Aorta (tissue), 5 donors: ENCODE measurements around the gene BPIFB3. TPM values are rescaled to one million over a fixed set of nuclear protein-coding genes. Genes with fewer than 3 reads are reported as not detected.
"Not testable (repeated sequence)": the region's sequence is repeated elsewhere in the genome, so short reads cannot be mapped to it uniquely, and the experiment has no call there.

Experiments
- ATAC-seq: fragments of 200-7000 bp; cut with Tn5 transposase; one replicate; pipeline ENCODE4 v1.9.1; 2022; ENCODE audit warnings: moderate library complexity; ENCODE audit not compliant: low FRiP score
- DNase-seq, 2 donors: peaks; one replicate each; pipeline ENCODE4 v3.0.0-alpha.2; 2020
- H3K27ac ChIP-seq, 2 donors: one replicate each; pipeline ENCODE4 v1.5.1; 2013; ENCODE audit warnings: low read length in 2 of 2, mild to moderate bottlenecking in 2 of 2, moderate library complexity in 2 of 2, control low read depth in 1 of 2, inconsistent platforms in 1 of 2, low read depth in 1 of 2
- H3K27me3 ChIP-seq, 2 donors: one replicate each; pipeline ENCODE4 v1.6.1; 2013; ENCODE audit warnings: control low read depth in 1 of 2, low read length in 1 of 2, mild to moderate bottlenecking in 1 of 2, moderate library complexity in 1 of 2; ENCODE audit not compliant: insufficient read depth in 2 of 2, control insufficient read depth in 1 of 2
- H3K36me3 ChIP-seq, 2 donors: one replicate each; pipeline ENCODE4 v1.6.1; 2013; ENCODE audit warnings: control low read depth in 1 of 2, low read length in 1 of 2, mild to moderate bottlenecking in 1 of 2; ENCODE audit not compliant: insufficient read depth in 2 of 2, control insufficient read depth in 1 of 2
- H3K4me1 ChIP-seq, 2 donors: one replicate each; pipeline ENCODE4 v1.6.1; 2013; ENCODE audit warnings: low read length in 2 of 2, control low read depth in 1 of 2, mild to moderate bottlenecking in 1 of 2, moderate library complexity in 1 of 2; ENCODE audit not compliant: insufficient read depth in 2 of 2, control insufficient read depth in 1 of 2
- H3K4me3 ChIP-seq, 2 donors: one replicate each; pipeline ENCODE4 v1.5.1; 2013; ENCODE audit warnings: low read length in 2 of 2, control low read depth in 1 of 2, mild to moderate bottlenecking in 1 of 2
- H3K9me3 ChIP-seq: one replicate; pipeline ENCODE4 v1.6.1; 2013; ENCODE audit warnings: mild to moderate bottlenecking, low read length; ENCODE audit not compliant: control insufficient read depth
- WGBS, 2 donors: extraction: QIAGEN DNeasy Blood & Tissue Kit; methylation state at CpG; one replicate each; pipeline ENCODE4 v1.1.7; 2013; 5-methylcytosine and 5-hydroxymethylcytosine counted together
- intact Hi-C, 2 donors: fragments of 100-400 bp; cut with DNase I; formaldehyde crosslinking; loops; one replicate each; pipeline versions ENCODE4 v1.14.2 to v1.15.0; 2022
- polyA plus RNA-seq, 2 donors: library from polyadenylated mRNA; stranded (reverse); fragments of 200-250 nt; gene quantifications; one replicate each; pipeline ENCODE4 v1.2.3, GENCODE V29; 2013
- total RNA-seq, 2 donors: library from RNA; stranded (reverse); fragmentation: NEBNext Ultra II Directional; extraction: Animal tissue kit (Norgen Biotek cat#: 25700); gene quantifications; one replicate each; pipeline ENCODE4 v1.2.1, GENCODE V29; 2021
- donor health status: healthy with polysubstance abuse.
- donor health status: Bipolar disorder and iron deficiency.
- donor health status: DM: no; HTN: no; CAD: no.
- donor health status: DM: no; HTN: no; CAD: no.
- donor health status: DM: yes; HTN: yes; CAD: no.

Gene BPIFB3
- total and polyA plus RNA-seq, 4 donors = not detected

DNA sequence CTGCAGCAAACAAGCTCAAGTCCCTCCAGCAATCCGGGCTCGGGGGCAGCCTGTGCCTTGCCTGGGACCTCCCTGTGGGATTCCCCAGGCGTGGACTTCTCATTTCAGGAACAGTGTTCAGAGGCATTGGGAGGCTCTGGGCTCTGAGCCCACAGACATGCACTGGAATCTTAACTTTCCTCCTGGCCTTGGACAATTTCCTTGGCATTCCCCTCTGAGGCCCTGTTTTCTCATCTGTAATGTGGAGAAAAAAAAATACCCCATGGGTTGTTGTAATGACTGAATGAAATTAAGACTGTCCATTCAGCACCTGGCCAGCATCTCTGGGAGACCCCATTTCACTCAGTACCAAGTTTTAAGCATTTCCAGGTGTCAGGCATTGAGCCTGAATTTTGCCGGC lies 43.3 kb downstream of the BPIFB3 start:
- H3K27me3 ChIP-seq = no peaks in the 10 kb centered on the region
- ATAC-seq (no peak), DNase-seq (no peak)
- intact Hi-C loops = no loop called here
- H3K4me1 ChIP-seq = no peaks in the 10 kb centered on the region
- no peak overlapping the region for H3K4me3 ChIP-seq
- 24 to 26% methylated on average over 4 of the region's 4 CpGs for WGBS, 2 donors
- H3K9me3 ChIP-seq = no peaks in the 10 kb centered on the region
- H3K36me3 ChIP-seq = no peaks in the 10 kb centered on the region
- H3K27ac ChIP-seq = no peak overlapping the region

DNA sequence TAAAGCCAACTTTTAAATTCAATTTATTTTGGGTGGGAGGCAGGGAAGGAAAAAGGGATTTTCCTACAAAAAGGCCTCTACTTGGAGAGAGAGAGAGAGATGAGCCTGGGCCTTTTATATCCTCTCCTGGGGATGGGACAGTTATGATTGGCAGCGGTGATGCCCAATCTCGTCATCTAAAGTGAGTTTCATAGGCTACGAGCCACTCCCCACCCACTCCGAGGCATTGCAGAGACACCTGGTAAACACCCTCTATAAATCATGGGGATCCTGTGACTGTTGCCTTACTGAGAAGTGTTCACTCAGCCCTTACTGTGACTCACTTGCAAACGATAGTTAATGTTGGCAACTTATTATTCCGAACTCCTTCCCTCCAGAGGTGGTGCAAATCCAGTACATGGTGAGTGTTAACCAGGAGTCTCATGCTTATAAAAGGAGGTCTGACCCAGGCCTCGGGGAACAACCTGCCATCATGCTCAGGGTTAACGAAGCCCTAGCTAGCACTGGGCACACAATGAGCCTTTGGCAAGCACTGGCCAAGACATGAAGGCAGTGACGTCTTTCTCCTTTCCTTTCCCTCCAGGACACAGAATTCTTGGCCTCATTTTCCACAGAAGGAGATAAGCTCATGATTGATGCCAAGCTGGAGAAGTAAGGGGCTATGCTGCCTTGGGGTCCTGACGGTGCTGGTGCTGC lies 46.3 kb downstream of the BPIFB3 start:
- H3K4me1 ChIP-seq = no peaks in the 10 kb centered on the region
- WGBS, 2 donors = 43 to 50% methylated on average over 10 of the region's 10 CpGs
- H3K27me3 ChIP-seq = no peaks in the 10 kb centered on the region
- no peak for DNase-seq
- no peaks in the 10 kb centered on the region for H3K9me3 ChIP-seq
- no peak for ATAC-seq
- no peak overlapping the region for H3K27ac ChIP-seq
- no peak overlapping the region for H3K4me3 ChIP-seq
- no peaks in the 10 kb centered on the region for H3K36me3 ChIP-seq
- intact Hi-C loops = no loop called here

DNA sequence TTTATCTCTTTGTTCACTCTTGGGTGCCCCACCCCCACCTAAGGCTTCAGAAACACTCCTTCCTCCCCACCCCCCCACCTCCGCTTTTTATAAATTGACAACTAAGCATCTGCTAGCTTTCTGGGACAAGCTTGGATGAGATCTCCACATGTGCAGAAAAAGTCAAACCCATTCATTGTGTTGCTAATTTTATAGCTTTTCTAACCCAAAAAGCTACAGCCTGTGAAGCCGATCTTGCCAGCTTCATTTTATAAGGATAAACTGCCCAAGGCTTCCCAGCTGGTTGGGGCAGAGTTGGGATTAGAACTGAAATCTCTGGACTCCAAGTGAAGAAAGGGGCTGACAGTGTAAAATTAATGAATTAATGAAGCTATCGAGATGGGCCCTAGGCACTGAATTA lies 49.9 kb downstream of the BPIFB3 start:
- 60 to 67% methylated on average over 3 of the region's 3 CpGs for WGBS, 2 donors

DNA sequence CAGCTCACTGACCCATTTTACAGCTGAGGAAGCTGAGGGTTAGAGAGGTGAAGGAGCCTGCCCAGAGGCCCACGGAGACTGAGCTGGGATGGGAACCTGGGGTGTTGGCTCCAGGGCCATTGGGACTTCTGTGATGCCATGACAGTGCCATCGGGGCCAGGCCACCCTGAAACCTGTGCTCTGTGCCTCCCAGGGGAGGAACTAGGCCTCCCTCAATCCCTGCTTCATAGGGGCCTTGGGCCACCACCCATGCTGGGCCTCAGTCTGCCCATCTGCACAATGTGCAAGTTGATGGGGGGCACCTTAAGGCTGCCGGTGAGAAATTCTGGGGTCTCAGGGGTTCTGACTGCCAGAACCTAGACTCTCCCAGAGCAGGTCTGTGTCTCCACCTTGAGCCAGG lies 50.6 kb downstream of the BPIFB3 start:
- intact Hi-C loops = no loop called here
- Histone ChIP-seq H3K9me3 (no peaks in the 10 kb centered on the region), H3K4me1 (no peaks in the 10 kb centered on the region), H3K27me3 (no peaks in the 10 kb centered on the region), H3K36me3 (no peaks in the 10 kb centered on the region), H3K27ac (no peak overlapping the region), H3K4me3 (no peak overlapping the region)
- ATAC-seq (no peak), DNase-seq (no peak)
- WGBS, 2 donors = 73 to 92% methylated on average over 3 of the region's 3 CpGs

More for the DNA sequence above, 49.9 kb downstream of the BPIFB3 start:
- Histone ChIP-seq H3K27me3 (no peaks in the 10 kb centered on the region), H3K4me1 (no peaks in the 10 kb centered on the region), H3K4me3 (no peak overlapping the region), H3K9me3 (no peaks in the 10 kb centered on the region), H3K36me3 (no peaks in the 10 kb centered on the region), H3K27ac (no peak overlapping the region)
- no peak for ATAC-seq
- intact Hi-C loops = no loop called here
- no peak for DNase-seq

DNA sequence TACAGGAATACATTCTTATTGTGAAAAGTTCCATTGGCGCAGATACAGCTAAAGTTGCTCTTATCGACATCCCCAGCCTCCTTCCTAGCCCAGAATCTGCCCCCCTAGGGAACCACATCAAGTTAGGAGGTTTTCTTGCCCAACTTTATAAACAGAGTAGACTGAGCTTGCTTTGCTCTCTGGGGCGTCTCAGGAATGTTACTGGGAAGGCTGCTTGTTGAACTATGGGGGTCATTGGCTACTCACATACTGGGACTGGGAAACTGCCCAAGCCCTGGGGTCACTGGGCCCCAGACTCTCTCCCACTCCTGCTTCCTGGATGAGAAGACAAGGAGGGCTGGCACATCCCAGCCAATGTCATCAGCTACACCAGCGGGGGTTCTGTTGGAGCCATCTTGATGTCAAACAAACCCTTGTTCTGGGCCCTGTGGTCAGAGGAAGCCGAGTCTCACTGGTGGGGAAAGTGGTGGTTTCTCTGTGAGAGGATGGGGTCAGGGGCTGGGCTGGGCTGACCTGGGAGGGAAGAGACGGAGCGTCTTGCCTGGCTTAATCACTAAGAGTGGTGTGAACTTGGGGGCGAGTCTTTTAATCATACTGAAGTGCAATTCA lies 51.7 kb downstream of the BPIFB3 start:
- H3K27ac ChIP-seq = no peak overlapping the region
- no peaks in the 10 kb centered on the region for H3K4me1 ChIP-seq
- no peak overlapping the region for H3K4me3 ChIP-seq
- peak; percentile 21 for ATAC-seq
- intact Hi-C loops = no loop called here
- DNase-seq = no peak
- H3K36me3 ChIP-seq = no peaks in the 10 kb centered on the region
- no peaks in the 10 kb centered on the region for H3K9me3 ChIP-seq
- WGBS, 2 donors = 54 to 64% methylated on average over 8 of the region's 8 CpGs
- no peaks in the 10 kb centered on the region for H3K27me3 ChIP-seq

DNA sequence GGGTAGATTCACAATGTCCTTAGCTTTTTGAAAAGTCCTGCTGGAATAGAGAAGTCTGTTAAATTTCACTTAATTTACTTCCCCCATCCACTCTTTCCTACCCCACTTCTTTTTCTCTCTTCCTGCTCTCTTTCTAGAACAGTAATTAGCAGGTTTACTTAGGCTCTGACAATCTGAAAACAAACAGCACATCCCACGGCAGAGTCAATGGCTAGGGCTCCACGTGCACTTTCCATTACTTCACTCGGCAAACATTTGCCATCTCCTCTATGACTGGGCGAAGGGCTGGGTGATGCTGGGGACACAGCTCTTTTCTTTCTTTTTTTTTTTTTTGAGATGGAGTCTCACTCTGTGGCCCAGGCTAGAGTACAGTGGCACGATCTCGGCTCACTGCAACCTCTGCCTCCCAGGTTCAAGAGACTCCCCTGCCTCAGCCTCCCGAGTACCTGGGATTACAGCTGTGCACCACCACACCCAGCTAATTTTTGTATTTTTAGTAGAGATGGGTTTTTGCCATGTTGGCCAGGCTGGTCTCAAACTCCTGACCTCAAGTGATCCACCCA lies 52.4 kb downstream of the BPIFB3 start:
- H3K4me1 ChIP-seq, H3K27ac ChIP-seq, H3K4me3 ChIP-seq, intact Hi-C loops, H3K9me3 ChIP-seq, H3K27me3 ChIP-seq, ATAC-seq, H3K36me3 ChIP-seq, DNase-seq: not testable (repeated sequence)
- WGBS, 2 donors = 37 to 62% methylated on average over 7 of the region's 7 CpGs

DNA sequence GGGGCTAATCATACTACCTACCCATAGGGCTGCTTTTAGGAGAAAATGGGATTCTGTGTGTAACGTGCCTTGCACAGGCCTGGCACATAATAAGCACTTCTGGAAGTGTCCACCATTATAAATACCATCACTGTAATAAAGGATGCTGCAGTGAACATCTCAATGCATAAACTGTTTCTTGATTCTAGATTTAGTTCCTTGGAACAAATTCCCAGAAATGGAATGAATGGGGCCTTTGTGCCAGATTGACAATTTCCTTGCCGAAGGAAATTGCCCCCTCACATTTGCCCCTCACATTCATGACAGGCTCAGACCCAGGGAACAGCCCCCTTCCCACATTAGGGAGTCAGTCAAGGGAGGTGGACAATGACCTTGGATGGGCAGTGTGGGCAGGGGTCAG lies 55.0 kb downstream of the BPIFB3 start:
- ATAC-seq (no peak), DNase-seq (no peak)
- WGBS, 2 donors = 49 to 54% methylated on average over 2 of the region's 2 CpGs
- H3K27me3 ChIP-seq = no peaks in the 10 kb centered on the region
- H3K9me3 ChIP-seq = no peaks in the 10 kb centered on the region
- H3K4me1 ChIP-seq = no peaks in the 10 kb centered on the region
- no peak overlapping the region for H3K4me3 ChIP-seq
- no peaks in the 10 kb centered on the region for H3K36me3 ChIP-seq
- intact Hi-C loops = no loop called here
- H3K27ac ChIP-seq = no peak overlapping the region

DNA sequence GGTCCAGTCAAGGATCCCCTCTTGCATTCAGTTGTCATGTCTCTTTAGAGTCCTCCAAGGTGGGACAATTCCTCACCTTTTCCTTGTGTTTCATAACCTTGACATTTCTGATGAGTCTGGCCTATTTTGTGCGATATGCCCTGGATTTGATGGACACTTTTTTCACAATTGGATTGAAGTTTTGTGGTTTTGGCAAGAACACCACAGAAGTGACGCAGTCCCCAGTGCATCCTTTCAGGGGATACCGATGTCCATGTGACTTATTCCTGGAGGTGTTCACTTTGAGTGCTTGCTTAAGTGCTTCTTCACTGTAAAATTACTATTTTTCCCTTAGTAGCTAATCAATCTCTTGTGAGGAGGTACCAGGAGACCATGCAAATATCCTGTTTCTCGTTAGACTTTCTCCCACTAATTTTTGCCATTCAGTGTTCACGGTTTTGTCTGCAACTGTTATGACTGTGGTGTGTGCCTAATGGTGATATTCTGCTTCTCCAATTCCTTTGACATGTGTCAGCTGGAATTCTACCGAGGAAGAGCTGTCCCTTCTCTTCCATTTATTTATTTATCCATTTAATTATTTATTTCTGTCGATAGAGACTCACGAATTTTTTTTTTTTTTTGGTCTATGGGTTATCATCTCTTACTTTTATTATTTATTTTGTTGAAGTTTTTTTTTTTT lies 56.6 kb downstream of the BPIFB3 start:
- Histone ChIP-seq H3K4me1 (no peaks in the 10 kb centered on the region), H3K4me3 (no peak overlapping the region), H3K36me3 (no peaks in the 10 kb centered on the region), H3K9me3 (no peaks in the 10 kb centered on the region), H3K27me3 (no peaks in the 10 kb centered on the region), H3K27ac (no peak overlapping the region)
- ATAC-seq (no peak), DNase-seq (no peak)
- intact Hi-C loops = no loop called here
- 75 to 85% methylated on average over 8 of the region's 8 CpGs for WGBS, 2 donors
